NCI-H2227 (cell line): ENCODE data around the gene OLIG3.

Source experiments
- DNase-seq: peaks from one replicate; lab custom pipeline; 2025; ENCODE audit not compliant: unreplicated experiment; lab: John Stamatoyannopoulos, UW

OLIG3 gene

GRCh38 chr6:137496368-137496767 lies 2.2 kb upstream of the OLIG3 start:
- DNase-seq = no peak

GRCh38 chr6:137495703-137496336 lies 1.6 kb upstream of the OLIG3 start:
- DNase-seq = no peak

GRCh38 chr6:137494988-137495702 lies 951 bp upstream of the OLIG3 start:
- DNase-seq = no peak

- no peak for DNase-seq
Measured at GRCh38 chr6:137493218-137494038, 766 bp downstream of the OLIG3 start.

GRCh38 chr6:137492289-137493217 lies 1.6 kb downstream of the OLIG3 start:
- no peak for DNase-seq

- no peak for DNase-seq
Measured at GRCh38 chr6:137491478-137491877, 2.7 kb downstream of the OLIG3 start.

GRCh38 chr6:137490961-137491360 lies 3.2 kb downstream of the OLIG3 start:
- no peak for DNase-seq

GRCh38 chr6:137490006-137490905 lies 3.9 kb downstream of the OLIG3 start:
- DNase-seq = no peak

- no peak for DNase-seq
Measured at GRCh38 chr6:137489046-137490005, 4.9 kb downstream of the OLIG3 start.

- no peak for DNase-seq
Measured at GRCh38 chr6:137488150-137489045, 5.8 kb downstream of the OLIG3 start.

GRCh38 chr6:137487869-137488149 lies 6.4 kb downstream of the OLIG3 start:
- no peak for DNase-seq

- no peak for DNase-seq
Measured at GRCh38 chr6:137487181-137487868, 6.9 kb downstream of the OLIG3 start.

- no peak for DNase-seq
Measured at GRCh38 chr6:137486416-137486815, 7.8 kb downstream of the OLIG3 start.

GRCh38 chr6:137480431-137480830 lies 13.8 kb downstream of the OLIG3 start:
- no peak for DNase-seq

GRCh38 chr6:137475103-137475502 lies 19.1 kb downstream of the OLIG3 start:
- DNase-seq = no peak

- no peak for DNase-seq
Measured at GRCh38 chr6:137473598-137473997, 20.6 kb downstream of the OLIG3 start.

GRCh38 chr6:137472641-137473137 lies 21.5 kb downstream of the OLIG3 start:
- no peak for DNase-seq
